SK-N-MC (cell line): Measurements from ENCODE around the gene TACC2.

Experiments used
- DNase-seq: peaks from one replicate; pipeline ENCODE4 v3.0.0-alpha.2; 2011; ENCODE audit warnings: low read depth, low spot score
- H3K27ac ChIP-seq: fragments of 200-600 bp; sonication (generic); 2 replicates; pipeline ENCODE4 v1.5.1; 2016; ENCODE audit warnings: mixed run types
- H3K36me3 ChIP-seq: fragments of 200-600 bp; sonication (generic); 2 replicates; pipeline ENCODE4 v1.6.1; 2017; ENCODE audit warnings: antibody characterized with exemption, low read length, mixed read lengths; ENCODE audit not compliant: insufficient read depth
- H3K4me3 ChIP-seq: fragments of 200-600 bp; sonication (generic); 2 replicates; pipeline ENCODE4 v1.5.1; 2016
- H3K9ac ChIP-seq: fragments of 200-600 bp; sonication (generic); 2 replicates; pipeline ENCODE4 v1.8.0; 2017; ENCODE audit warnings: mixed run types, mixed read lengths; ENCODE audit not compliant: insufficient read length
- H3K9me3 ChIP-seq: fragments of 200-600 bp; sonication (generic); 2 replicates; pipeline ENCODE4 v1.6.1; 2017; ENCODE audit warnings: low read depth, mild to moderate bottlenecking, antibody characterized with exemption, low read length, moderate library complexity, mixed read lengths
- EZH2 ChIP-seq: fragments of 200-600 bp; sonication (generic); IDR thresholded peaks from one replicate; pipeline ENCODE4 v1.6.1; 2017; ENCODE audit warnings: antibody characterized with exemption
- FOXP2 ChIP-seq: optimal IDR thresholded peaks from 2 replicates; pipeline ENCODE3; 2011; ENCODE audit warnings: mild to moderate bottlenecking, moderate library complexity; ENCODE audit not compliant: insufficient read depth; ENCODE audit errors: extremely low read length, control extremely low read depth
- POLR2AphosphoS5 ChIP-seq: IDR thresholded peaks from 2 replicates; pipeline ENCODE4 v1.6.1; 2012; ENCODE audit warnings: mild to moderate bottlenecking, low read depth, low read length, borderline replicate concordance

Gene TACC2

GRCh38 chr10:122132882-122133565, 144.1 kb downstream of the TACC2 start:
- TF ChIP-seq POLR2AphosphoS5 (no peak), EZH2 (no peak), FOXP2 (no peak)
- no peak overlapping the region for H3K27ac ChIP-seq
- DNase-seq = no peak
- H3K9ac ChIP-seq = no peak overlapping the region
- H3K36me3 ChIP-seq = no peaks in the 10 kb centered on the region
- no peaks in the 10 kb centered on the region for H3K9me3 ChIP-seq
- no peak overlapping the region for H3K4me3 ChIP-seq

GRCh38 chr10:122135251-122136025, 146.5 kb downstream of the TACC2 start:
- DNase-seq = no peak
- TF ChIP-seq EZH2 = no peak
- TF ChIP-seq POLR2AphosphoS5 = no peak
- TF ChIP-seq FOXP2 = no peak
- Histone ChIP-seq H3K36me3 (no peaks in the 10 kb centered on the region), H3K4me3 (no peak overlapping the region), H3K9me3 (no peaks in the 10 kb centered on the region), H3K27ac (no peak overlapping the region), H3K9ac (no peak overlapping the region)

DNA sequence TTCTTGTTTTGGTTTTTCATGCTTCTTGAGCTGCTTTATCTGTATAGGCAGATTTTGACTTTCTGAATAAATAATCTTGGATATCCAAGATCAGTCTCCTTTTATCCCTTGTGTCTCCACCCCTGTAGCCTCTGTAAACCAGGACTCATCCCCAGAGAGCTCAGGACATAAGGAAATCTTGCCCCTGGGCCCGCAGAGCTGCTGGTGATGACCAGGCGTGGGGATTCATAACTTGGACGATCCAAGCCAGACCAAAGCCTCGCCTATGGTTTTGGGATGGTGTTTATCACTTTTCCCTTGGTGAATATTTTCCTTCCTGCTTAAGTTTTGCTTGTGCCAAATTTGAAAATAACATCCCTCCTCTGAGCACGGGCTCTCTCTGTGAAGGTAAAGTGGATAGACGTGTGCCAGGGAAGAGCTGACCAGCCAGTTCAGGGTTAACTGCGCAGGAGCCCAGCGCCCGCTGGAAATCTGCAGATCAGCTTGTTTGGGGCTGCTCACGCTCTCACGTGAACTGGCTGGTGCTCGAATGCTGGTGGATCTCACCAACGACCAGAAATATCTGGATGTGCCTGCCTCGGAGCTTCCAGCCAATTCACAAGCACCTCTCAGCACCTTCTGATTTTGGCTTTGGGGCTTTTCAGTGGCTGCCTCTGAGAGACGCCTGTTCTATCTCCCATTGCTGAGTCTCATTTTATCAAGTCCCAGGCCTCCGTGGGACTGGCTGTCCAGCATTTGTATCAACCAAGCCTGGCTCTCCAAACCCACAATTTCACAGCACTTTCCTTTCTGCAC, 150.1 kb downstream of the TACC2 start:
- Histone ChIP-seq H3K27ac (no peak overlapping the region), H3K36me3 (no peaks in the 10 kb centered on the region), H3K4me3 (no peak overlapping the region), H3K9me3 (no peaks in the 10 kb centered on the region), H3K9ac (no peak overlapping the region)
- DNase-seq = no peak
- no peak for TF ChIP-seq EZH2
- TF ChIP-seq POLR2AphosphoS5 = no peak
- TF ChIP-seq FOXP2 = no peak

DNA sequence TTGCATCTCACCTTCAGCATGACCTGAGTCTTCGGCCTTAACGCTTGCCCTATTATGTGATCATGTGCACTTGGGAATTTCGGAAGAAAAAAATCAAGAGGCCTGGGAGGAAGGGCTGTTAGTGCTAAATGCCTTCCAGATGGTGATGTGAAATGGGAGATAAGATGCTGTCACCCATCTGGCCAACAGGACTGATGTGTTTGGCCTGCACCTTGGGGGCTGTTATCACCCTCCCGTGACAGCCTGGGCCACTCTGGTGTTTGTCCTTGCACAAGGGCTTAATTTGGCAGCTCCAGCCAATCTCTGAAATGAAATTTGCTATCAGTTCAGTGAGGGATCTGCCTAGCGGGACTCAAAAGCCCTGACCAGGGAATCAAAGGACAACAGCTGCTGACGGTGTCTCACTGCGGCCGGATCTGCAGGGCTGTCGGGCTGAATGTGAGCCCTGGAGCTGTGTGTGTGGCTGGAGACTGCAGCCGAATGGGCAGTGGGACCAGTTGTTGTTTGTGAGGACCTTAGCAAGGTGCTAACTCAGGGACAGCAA, 150.7 kb downstream of the TACC2 start:
- Histone ChIP-seq H3K9me3 (no peaks in the 10 kb centered on the region), H3K27ac (no peak overlapping the region), H3K36me3 (no peaks in the 10 kb centered on the region), H3K4me3 (no peak overlapping the region), H3K9ac (no peak overlapping the region)
- no peak for DNase-seq
- TF ChIP-seq EZH2 (no peak), FOXP2 (no peak), POLR2AphosphoS5 (no peak)

DNA sequence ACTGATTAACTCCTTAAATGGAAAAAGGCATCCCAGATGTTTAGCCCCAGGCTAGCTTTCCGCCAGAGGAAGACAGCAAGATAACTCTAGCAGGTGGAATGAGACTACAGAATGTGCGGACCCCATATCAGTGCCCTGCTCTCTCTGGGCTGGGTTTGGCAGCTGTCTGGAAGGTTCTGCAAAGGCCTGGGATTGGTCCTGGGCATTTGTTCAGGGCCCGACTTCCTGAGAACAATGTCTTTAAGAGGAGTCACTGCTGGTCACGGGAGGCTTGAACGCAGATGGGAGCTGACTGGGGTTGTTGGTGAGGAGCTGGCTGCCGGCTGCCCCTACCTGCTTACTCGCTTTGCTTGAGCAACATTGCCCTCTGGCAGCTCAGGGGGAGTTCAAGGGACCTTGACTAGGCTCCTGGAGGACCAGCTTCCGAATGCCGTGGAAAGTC, 151.5 kb downstream of the TACC2 start:
- DNase-seq = no peak
- Histone ChIP-seq H3K4me3 (no peak overlapping the region), H3K27ac (no peak overlapping the region), H3K9ac (no peak overlapping the region), H3K36me3 (no peaks in the 10 kb centered on the region), H3K9me3 (no peaks in the 10 kb centered on the region)
- TF ChIP-seq POLR2AphosphoS5 (no peak), EZH2 (no peak), FOXP2 (no peak)

DNA sequence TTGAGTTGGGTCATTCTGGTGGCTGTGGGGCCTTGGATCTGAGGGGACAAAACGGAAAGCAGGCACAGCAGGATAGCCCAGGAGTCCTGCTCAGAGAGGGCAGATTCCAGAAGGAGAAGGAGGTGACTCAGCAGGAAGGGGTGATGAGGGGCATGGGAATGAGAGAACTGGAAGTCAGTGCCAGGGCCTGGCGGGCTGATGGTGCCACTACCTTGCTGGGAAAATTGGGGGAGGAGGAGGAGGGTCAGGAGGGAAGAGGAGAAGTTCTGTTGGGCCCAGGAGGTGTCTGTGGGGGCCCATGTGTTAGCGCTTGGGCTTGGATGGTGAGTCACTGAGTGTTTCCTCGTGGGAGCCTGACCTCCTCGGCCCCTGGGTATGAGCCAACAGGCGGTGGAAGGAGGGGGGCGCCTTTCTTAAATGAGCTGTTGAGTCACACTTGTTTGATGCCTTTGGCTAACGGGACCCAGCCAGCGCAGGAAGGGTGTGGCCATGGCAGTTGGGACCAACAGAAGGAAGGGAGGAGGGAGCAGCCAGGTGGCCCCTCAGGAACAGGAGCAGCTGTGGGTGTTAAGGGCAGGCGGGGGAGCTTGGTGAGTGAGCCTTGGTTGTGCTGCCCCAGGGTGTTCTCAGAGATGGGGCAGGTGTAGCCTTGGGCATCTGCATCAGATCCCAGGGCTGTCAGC, 152.1 kb downstream of the TACC2 start:
- Histone ChIP-seq H3K4me3 (no peak overlapping the region), H3K27ac (no peak overlapping the region), H3K36me3 (no peaks in the 10 kb centered on the region), H3K9me3 (no peaks in the 10 kb centered on the region), H3K9ac (no peak overlapping the region)
- no peak for DNase-seq
- TF ChIP-seq POLR2AphosphoS5 = no peak
- TF ChIP-seq FOXP2 = no peak
- TF ChIP-seq EZH2 = no peak

DNA sequence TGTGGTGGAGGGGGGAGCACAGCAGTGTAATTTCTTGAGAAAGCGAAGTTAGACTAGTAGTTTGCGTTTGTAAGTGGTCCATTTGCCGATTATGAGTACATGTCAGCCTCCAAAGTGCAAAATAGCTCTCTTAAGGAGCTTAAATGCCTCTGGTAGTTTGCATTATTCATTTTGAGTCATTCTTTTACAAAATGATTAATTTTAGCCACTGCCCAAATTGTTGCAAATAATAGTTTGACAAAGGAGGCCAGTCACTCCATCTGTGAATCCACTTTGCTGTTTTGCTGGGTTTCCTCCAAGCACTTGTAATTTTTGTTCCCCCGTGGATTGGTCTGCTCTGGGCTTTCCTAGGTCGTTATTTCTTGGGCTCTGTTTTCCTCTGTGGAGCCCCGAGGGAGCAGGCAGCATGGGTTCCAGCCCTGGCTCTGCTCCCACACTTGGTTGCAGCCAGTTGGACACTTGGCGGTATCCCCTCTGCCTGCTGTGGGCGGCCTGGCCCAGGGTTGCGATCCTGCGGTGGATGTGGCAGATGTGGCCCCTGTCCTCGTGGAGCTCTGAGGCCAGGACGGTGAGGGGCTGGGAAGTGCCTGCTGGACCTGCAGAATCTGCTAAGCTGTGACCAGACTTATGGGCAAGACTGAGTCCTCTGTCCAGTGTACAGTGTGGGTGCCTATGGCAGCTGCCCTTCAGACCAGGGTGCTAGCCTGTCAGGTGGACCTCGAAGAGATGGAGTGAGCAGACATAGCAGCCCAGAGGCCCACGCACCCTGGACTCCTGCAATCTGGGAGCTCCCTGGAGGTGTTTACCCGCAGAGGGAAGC, 153.1 kb downstream of the TACC2 start:
- TF ChIP-seq FOXP2 (no peak), POLR2AphosphoS5 (no peak), EZH2 (no peak)
- no peak overlapping the region for H3K27ac ChIP-seq
- DNase-seq = no peak
- H3K9me3 ChIP-seq = no peaks in the 10 kb centered on the region
- no peak overlapping the region for H3K4me3 ChIP-seq
- H3K9ac ChIP-seq = no peak overlapping the region
- no peaks in the 10 kb centered on the region for H3K36me3 ChIP-seq
